ENCODE measurements around the gene HSPB7.
"Not testable (repeated sequence)": the region's sequence is repeated elsewhere in the genome, so short reads cannot be mapped to it uniquely, and the experiment has no call there.

DNA sequence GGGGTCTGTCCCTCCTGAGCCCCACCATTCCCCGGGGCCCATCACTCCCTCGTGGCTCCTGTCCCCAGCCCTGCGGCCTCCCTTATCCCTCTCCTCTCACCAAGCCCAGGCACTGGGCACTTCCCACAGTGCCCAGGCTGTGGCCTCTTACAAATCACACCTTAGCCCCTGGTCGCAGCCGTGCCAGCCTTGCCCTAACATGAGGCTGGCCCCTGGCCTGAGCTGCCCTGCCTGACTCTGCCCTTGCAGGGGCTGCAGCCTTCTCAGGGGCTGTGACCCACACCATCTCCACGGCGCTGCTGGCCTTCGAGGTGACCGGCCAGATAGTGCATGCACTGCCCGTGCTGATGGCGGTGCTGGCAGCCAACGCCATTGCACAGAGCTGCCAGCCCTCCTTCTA, 34.1 kb upstream of the HSPB7 start:
- TF ChIP-seq, protein P1, sequence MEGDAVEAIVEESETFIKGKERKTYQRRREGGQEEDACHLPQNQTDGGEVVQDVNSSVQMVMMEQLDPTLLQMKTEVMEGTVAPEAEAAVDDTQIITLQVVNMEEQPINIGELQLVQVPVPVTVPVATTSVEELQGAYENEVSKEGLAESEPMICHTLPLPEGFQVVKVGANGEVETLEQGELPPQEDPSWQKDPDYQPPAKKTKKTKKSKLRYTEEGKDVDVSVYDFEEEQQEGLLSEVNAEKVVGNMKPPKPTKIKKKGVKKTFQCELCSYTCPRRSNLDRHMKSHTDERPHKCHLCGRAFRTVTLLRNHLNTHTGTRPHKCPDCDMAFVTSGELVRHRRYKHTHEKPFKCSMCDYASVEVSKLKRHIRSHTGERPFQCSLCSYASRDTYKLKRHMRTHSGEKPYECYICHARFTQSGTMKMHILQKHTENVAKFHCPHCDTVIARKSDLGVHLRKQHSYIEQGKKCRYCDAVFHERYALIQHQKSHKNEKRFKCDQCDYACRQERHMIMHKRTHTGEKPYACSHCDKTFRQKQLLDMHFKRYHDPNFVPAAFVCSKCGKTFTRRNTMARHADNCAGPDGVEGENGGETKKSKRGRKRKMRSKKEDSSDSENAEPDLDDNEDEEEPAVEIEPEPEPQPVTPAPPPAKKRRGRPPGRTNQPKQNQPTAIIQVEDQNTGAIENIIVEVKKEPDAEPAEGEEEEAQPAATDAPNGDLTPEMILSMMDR (IDR thresholded peaks at IDR 0.05 in 8 of 11, conservative IDR thresholded peaks at IDR 0.05 in 3 of 11) = not testable (repeated sequence)
- TF ChIP-seq POLR2A, POLR2AphosphoS5 (IDR thresholded peaks at IDR 0.05): not testable (repeated sequence)

Measured in spleen (tissue), 7 donors.